Cortex of kidney (tissue), 1 donor: ENCODE results near the gene CCL25.
"Not testable (repeated sequence)": the region's sequence is repeated elsewhere in the genome, so short reads cannot be mapped to it uniquely, and the experiment has no call there.

Experiments
- DNase-seq: peaks from one replicate; lab custom pipeline; 2025; lab: John Stamatoyannopoulos, UW

Gene CCL25, protein sequence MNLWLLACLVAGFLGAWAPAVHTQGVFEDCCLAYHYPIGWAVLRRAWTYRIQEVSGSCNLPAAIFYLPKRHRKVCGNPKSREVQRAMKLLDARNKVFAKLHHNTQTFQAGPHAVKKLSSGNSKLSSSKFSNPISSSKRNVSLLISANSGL

GRCh38 chr19:8052464-8052859, at the start of gene CCL25:
Gene CCL25 (plus strand): TSS chr19:8052760. CDS start chr19:8053050, 290 bp downstream.
- no peak for DNase-seq

DNA sequence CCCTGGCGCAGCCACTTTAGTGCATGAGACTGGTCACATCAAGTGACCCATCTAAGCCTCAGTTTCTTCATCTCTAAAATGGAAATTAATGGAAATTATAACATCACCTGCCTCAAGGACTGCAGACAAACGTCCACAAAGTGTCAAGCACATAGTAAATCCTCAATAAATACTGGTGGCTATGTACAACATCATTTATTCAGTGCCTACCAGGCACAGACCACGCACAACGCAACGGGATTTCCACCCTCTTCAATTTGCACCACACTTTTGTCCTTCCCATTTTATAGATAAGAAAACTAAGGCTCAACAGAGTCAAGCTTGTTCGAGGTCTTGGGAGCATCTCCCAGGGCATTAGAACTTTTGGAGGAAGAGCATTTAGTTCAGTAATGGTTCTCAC, 48.6 kb upstream of the CCL25 start:
- no peak for DNase-seq

GRCh38 chr19:8004723-8005513, 47.6 kb upstream of the CCL25 start:
- no peak for DNase-seq

- DNase-seq: no peak
These were observed 46.9 kb upstream of the CCL25 start, which contains the start of gene ELAVL1 for GRCh38 chr19:8005534-8006256. Gene ELAVL1 (minus strand): TSS chr19:8005641. CDS start chr19:7991815, 13,826 bp downstream.

- DNase-seq: no peak
These were observed 34.8 kb upstream of the CCL25 start for GRCh38 chr19:8017808-8018207.

DNA sequence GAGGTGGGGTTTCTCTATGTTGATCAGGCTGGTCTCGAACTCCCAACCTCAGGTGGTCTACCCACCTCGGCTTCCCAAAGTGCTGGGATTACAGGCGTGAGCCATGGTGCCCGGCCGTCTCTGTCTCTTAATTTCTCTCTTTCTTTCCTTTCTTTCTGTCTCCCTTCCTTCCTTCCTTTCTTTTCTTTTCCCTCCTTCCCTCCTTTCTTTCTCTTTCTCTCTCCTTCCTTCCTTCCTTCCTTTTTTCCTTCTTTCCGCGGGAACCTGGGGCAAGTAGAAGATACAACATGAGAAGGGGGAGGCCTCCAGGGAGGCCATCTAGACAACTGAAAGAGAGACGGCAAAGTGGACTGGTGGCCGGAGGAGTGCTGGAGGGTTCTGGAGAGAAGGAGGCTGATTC, 31.9 kb upstream of the CCL25 start:
- no peak for DNase-seq

GRCh38 chr19:8021374-8021773, 31.2 kb upstream of the CCL25 start:
- DNase-seq: no peak

DNA sequence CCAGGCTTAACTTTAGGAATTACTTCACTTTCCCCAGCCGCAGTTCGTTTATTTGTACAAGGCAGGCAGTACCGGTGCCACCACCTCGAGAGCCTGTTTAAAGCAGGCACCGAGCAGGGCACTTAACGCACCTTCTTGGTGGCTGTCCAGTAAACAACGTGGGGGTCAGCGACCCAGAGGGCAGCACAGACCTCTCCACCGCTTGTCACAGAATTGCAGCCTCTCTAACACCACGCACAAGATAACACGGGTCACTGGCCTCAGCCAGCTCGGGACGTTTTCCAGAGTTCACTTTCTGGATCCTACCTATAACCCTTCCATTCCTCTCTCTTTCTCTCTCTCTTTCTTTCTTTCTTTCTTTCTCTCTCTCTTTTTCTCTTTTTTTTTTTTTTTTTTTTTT, 30.3 kb upstream of the CCL25 start:
- no peak for DNase-seq

DNA sequence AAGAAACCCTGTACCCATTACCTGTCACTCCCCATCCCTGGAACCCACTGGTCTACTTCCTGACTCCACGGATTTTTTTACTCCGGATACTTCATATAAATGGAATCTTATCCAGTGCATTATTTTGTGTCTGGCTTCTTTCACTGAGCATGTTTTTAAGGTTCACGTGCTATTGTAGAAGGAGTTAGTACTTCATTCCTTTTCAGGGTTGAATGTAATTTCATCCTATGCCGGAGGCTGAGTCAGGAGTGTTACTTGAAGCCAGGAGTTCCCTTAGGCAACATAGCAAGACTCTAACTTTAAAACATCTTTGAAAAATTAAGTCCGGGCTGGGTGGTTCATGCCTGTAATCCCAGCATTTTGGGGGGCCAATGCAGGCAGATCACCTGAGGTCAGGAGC, 29.2 kb upstream of the CCL25 start:
- DNase-seq: no peak

GRCh38 chr19:8024256-8024655, 28.3 kb upstream of the CCL25 start:
- DNase-seq: not testable (repeated sequence)

GRCh38 chr19:8025316-8025715, 27.2 kb upstream of the CCL25 start:
- DNase-seq: no peak

DNA sequence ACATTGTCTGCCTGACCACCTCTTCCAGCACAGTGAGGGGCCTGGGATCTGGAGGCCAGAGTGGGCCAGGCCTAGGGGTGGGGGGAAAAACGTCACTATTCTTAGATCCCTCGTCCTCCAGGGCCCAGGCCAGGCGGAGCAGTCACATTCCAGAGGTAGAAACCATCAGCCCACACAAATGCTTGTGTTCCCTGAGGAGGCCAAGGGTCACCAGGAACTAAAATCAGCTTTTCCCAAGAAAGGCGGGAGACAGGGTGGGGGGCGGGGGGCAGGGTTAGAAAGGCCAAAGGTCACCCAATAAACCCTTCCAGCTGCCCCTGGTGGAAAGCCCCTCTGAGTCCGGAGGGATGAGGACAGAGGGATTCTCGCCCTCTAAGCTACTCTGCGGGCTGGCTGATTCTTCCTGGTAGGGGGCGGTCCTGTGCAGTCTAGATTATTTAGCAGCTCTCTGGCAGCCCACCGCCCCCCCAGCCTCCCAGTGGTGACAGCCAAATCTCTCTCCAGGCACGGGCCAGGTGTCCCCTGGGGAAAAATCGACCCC, 23.5 kb upstream of the CCL25 start:
- no peak for DNase-seq

DNA sequence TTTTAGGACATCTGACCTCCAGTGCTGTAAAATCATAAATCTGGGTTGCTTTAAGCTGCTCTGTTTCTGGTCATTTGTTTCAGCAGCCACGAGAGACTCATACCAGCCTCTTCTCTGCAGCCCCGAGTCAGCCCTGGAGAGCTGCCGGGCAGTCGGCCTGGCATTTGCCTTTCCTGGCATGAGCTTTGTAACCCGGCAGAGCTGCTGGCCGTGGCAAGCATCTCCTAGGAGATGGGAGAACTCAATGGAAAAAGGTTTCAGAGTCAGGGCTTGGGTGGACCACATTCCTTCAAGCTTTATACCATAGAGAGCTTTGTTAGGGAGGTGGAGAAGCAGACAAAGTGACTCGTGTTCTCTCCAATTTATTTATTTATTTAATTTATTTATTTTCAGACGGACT, 21.6 kb upstream of the CCL25 start:
- DNase-seq: no peak

DNA sequence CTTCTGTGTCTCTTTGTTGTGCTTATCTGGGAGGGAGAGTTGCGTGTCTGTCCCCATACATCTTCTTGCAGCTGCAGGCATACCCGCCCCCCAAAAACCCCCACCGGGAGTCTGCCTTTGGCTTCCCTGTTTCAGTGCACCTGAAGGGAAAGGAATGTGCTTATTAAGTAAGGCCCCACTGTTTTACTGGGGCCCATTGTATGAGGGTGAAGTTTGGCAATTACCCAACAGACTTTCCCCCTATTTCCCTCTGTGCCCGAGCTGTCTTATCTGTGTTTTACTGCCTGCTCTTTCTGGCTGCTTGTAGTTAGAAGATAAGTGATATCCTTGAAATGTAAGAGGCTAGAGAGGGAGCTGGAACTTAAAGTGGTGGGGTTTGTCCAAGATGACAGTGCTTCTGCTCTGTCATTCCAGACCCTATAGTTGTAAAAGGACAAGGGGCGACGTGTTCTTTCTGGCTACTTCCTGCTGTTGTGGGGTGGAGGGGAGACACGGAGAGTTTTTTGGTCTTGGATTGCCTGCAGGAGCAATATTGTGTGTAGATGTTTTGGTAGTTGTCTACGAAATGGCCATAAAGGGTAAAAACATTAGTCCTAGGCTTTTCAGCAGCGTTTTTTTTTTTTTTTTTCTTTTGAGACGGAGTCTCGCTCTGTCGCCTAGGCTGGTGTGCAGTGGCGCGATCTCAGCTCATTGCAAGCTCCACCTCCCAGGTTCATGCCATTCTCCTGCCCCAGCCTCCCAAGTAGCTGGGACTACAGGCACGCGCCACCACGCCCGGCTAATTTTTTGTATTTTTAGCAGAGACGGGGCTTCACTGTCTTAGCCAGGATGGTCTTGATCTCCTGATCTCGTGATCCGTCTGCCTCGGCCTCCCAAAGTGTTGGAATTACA, 19.0 kb upstream of the CCL25 start:
- DNase-seq: not testable (repeated sequence)

DNA sequence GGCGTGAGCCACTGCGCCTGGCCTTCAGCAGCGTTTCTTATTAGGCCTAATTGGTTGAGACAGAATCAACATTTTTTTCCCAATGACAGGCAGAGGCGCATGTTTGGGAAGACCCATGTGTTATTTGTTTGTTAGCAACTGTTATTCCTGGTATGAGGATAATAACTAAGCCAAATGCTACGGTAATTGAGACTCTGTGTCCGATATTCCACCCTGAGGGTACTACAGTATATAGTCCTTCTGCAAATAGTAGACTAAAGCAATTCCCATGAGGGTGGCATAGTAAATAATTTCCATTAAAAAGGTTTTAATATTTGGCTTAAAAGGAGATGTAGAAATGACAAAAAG, 18.4 kb upstream of the CCL25 start:
- no peak for DNase-seq

- no peak for DNase-seq
These were observed 16.0 kb upstream of the CCL25 start for GRCh38 chr19:8036434-8037099.

DNA sequence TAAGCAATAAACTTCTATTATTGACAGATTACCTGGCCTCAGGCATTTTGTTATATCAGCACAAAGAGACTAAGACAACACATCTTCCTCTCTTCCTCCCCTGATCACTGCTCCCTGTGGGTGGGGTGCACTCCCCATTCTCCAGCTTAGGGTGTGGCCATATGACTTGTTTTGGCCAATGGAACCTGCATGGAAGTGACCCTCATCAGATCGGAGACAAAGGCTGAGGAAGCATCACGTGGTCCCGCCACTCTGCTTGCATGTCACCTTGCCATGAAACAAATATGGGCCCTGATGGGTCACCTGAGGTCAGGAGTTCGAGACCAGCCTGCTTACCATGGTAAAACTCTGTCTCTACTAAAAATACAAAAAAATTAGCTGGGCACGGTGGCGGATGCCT, 13.7 kb upstream of the CCL25 start:
- DNase-seq: no peak

DNA sequence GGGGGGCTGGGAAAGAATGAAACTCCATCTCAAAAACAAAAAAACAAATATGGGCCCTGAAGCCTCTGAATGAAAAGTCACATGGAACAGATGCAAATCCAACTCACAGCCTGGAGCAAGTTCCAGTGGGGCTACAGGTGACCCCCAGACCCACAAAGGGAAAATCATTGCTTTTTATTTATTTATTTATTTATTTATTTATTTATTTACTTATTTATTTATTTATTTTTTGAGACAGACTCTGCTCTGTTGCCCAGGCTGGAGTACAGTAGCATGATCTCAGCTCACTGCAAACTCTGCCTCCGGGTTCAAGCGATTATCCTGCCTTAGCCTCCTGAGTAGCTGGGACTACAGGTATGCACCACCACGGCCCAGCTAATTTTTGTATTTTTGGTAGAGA, 13.3 kb upstream of the CCL25 start:
- DNase-seq: no peak

DNA sequence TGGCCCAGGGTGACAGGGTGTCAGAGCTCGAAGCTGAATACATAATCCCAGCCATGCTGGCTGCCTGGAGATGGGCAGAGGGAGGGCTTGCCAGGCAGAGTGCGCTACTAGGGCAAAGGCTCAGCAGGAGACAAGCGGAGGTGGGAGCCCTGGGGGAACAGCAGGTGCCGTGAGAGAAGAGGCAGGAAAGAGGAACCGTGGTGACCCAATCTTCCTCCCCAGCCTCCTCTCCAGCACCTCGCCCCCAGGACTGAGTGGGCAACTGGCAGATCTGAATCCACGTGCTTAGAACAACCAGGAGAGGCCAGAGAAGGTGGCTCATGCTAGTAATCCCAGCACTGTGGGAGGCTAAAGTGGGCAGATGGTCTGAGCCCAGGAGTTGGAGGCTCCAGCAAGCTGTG, 11.0 kb upstream of the CCL25 start:
- DNase-seq: no peak

GRCh38 chr19:8042900-8043299, 9.7 kb upstream of the CCL25 start:
- DNase-seq: no peak

- DNase-seq: no peak
These were observed 8.5 kb upstream of the CCL25 start for GRCh38 chr19:8044018-8044417.
